Activated naive CD4-positive, alpha-beta T cell treated with anti-CD3 and anti-CD28 coated beads, Interleukin-2, amount 10 ng/mL, durations not matched to agents 7 days and 5 days (primary cell): ENCODE results near the gene FHIT.

Source experiments
- CTCF ChIA-PET: fragments of 350-600 bp; sonication (Branson Sonifier 250); formaldehyde crosslinking; loops from one replicate; lab custom pipeline; 2021; ENCODE audit warnings: antibody characterized with exemption; lab: Charles Lee
- DNase-seq: peaks from one replicate; pipeline ENCODE4 v3.0.0-alpha.2; 2020
- H3K27ac Mint-ChIP-seq: one replicate; pipeline ENCODE4 v1.8.0; 2021; ENCODE audit warnings: mild to moderate bottlenecking, moderate library complexity, mixed read lengths
- H3K27me3 Mint-ChIP-seq: one replicate; pipeline ENCODE4 v1.8.0; 2021; ENCODE audit warnings: mild to moderate bottlenecking, mixed read lengths
- H3K36me3 Mint-ChIP-seq: one replicate; pipeline ENCODE4 v1.8.0; 2021; ENCODE audit warnings: mixed read lengths
- H3K4me1 Mint-ChIP-seq: one replicate; pipeline ENCODE4 v1.8.0; 2021; ENCODE audit warnings: mixed read lengths
- H3K4me3 Mint-ChIP-seq: one replicate; pipeline ENCODE4 v1.8.0; 2021; ENCODE audit warnings: mild to moderate bottlenecking, moderate library complexity, mixed read lengths
- H3K9me3 Mint-ChIP-seq: one replicate; pipeline ENCODE4 v1.8.0; 2021; ENCODE audit warnings: mixed read lengths

FHIT gene

DNA sequence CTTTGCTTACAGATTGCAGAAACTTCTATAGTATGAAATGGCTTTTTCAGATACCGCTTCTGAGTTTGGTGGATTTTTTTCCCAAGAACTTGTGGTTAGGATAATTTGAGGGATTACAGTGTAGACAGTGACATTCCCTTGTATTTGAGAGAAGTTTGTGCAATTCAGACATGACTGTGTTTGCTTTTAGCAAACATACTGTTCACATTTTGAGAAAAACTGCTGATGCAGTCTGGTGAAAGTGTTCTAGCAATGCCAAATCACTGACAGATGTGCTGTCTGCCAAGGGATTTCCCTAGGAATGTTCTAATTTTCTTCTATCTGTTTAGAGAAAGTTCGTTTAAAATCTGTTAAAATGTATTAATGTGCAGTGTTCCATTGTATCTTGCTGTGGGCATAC, 652.6 kb downstream of the FHIT start:
- no peaks in the 10 kb centered on the region for H3K27me3 Mint-ChIP-seq
- H3K4me3 Mint-ChIP-seq = no peak overlapping the region
- CTCF ChIA-PET = no interaction called here
- no peak overlapping the region for H3K27ac Mint-ChIP-seq
- H3K4me1 Mint-ChIP-seq = peaks cover 2% of the 10 kb centered on the region
- no peaks in the 10 kb centered on the region for H3K9me3 Mint-ChIP-seq
- DNase-seq = no peak
- no peaks in the 10 kb centered on the region for H3K36me3 Mint-ChIP-seq

DNA sequence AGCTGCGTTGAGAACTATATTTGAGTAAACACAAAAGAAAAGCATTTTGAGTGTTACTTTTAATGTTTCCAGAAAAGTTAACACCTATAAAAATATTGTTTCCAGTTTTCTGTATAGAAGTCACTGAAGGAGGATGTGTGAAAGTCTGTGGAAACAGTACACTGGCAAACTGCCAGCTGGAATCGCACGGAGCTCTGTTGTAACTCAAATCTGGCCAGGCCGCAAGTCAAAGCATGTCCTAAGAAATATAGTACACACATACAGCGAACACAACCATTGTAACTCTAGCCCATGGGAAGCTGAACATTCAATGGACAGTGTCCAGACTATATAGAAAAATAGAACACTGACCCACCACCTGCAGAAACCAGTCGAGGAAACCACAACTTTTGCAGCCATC, 657.2 kb downstream of the FHIT start:
- H3K27ac Mint-ChIP-seq = no peak overlapping the region
- no peaks in the 10 kb centered on the region for H3K36me3 Mint-ChIP-seq
- no peaks in the 10 kb centered on the region for H3K4me1 Mint-ChIP-seq
- no peaks in the 10 kb centered on the region for H3K27me3 Mint-ChIP-seq
- no peak for DNase-seq
- CTCF ChIA-PET = no interaction called here
- no peak overlapping the region for H3K4me3 Mint-ChIP-seq
- H3K9me3 Mint-ChIP-seq = no peaks in the 10 kb centered on the region

GRCh38 chr3:60591267-60591666, 660.0 kb downstream of the FHIT start:
- Mint-ChIP-seq H3K4me1 (no peaks in the 10 kb centered on the region), H3K27me3 (no peaks in the 10 kb centered on the region), H3K27ac (no peak overlapping the region), H3K9me3 (peaks cover 3% of the 10 kb centered on the region), H3K4me3 (no peak overlapping the region), H3K36me3 (no peaks in the 10 kb centered on the region)
- no peak for DNase-seq
- CTCF ChIA-PET = no interaction called here

GRCh38 chr3:60588806-60589205, 662.4 kb downstream of the FHIT start:
- Mint-ChIP-seq H3K36me3 (no peaks in the 10 kb centered on the region), H3K4me3 (no peak overlapping the region), H3K27ac (no peak overlapping the region), H3K9me3 (peaks cover 3% of the 10 kb centered on the region), H3K27me3 (no peaks in the 10 kb centered on the region), H3K4me1 (no peaks in the 10 kb centered on the region)
- CTCF ChIA-PET = no interaction called here
- DNase-seq = no peak

GRCh38 chr3:60585918-60586317, 665.3 kb downstream of the FHIT start:
- Mint-ChIP-seq H3K27me3 (no peaks in the 10 kb centered on the region), H3K27ac (no peak overlapping the region), H3K9me3 (peaks cover 3% of the 10 kb centered on the region), H3K4me3 (no peak overlapping the region), H3K4me1 (no peaks in the 10 kb centered on the region), H3K36me3 (no peaks in the 10 kb centered on the region)
- no peak for DNase-seq
- CTCF ChIA-PET = no interaction called here

- CTCF ChIA-PET = interaction anchor here (1.1 kb wide), 1 partner anchor 33 kb away, joined by 3 read pairs; no protein-coding TSS in a partner anchor
- no peak overlapping the region for H3K27ac Mint-ChIP-seq
Observed at GRCh38 chr3:60584250-60584649, 667.0 kb downstream of the FHIT start.

DNA sequence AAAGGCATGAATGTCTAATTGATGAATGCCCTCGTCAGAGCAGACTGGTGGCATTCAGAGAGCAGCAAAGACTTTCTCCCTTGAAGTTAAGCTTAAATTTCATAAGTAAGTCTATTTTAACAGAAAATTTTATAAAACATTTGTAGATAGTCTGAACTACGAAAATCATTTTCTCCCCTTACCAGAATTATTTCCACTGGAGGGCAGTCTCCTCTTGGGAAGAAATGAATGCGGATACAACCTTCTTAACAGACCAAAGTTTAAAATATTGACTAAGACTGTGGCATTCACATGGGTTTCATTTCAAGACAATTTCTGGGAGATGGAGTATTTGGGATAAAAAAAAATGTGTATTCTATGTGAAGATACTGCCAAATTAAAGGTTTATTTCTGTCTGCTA, 669.0 kb downstream of the FHIT start:
- Mint-ChIP-seq H3K27ac (no peak overlapping the region), H3K9me3 (peaks cover 3% of the 10 kb centered on the region), H3K4me1 (no peaks in the 10 kb centered on the region), H3K4me3 (no peak overlapping the region), H3K27me3 (no peaks in the 10 kb centered on the region), H3K36me3 (no peaks in the 10 kb centered on the region)
- CTCF ChIA-PET = no interaction called here
- no peak for DNase-seq

More at GRCh38 chr3:60584250-60584649, 667.0 kb downstream of the FHIT start:
- DNase-seq = no peak
- Mint-ChIP-seq H3K27me3 (no peaks in the 10 kb centered on the region), H3K4me3 (no peak overlapping the region), H3K4me1 (no peaks in the 10 kb centered on the region), H3K36me3 (no peaks in the 10 kb centered on the region), H3K9me3 (peaks cover 3% of the 10 kb centered on the region)

DNA sequence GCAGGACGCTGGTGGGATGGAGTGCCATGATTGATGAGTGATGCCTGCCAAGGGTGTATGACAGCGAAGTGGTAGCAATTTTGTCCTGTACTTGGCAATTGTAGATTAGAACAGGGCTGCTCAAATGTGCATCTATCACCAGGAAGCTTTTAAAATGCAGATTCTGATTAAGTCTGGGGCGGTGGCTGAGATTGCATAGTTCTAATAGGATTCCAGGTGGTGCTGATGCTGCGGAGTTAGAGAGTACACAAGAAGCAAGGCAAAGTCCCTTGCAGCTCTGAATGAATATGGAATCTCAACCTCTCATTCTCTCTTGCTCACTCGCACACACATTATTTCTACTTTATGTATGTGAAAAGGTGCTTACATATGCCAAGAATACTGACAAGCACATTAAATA, 670.4 kb downstream of the FHIT start:
- DNase-seq = no peak
- Mint-ChIP-seq H3K4me3 (no peak overlapping the region), H3K27ac (no peak overlapping the region), H3K27me3 (no peaks in the 10 kb centered on the region), H3K36me3 (no peaks in the 10 kb centered on the region), H3K4me1 (no peaks in the 10 kb centered on the region), H3K9me3 (no peaks in the 10 kb centered on the region)
- CTCF ChIA-PET = no interaction called here

DNA sequence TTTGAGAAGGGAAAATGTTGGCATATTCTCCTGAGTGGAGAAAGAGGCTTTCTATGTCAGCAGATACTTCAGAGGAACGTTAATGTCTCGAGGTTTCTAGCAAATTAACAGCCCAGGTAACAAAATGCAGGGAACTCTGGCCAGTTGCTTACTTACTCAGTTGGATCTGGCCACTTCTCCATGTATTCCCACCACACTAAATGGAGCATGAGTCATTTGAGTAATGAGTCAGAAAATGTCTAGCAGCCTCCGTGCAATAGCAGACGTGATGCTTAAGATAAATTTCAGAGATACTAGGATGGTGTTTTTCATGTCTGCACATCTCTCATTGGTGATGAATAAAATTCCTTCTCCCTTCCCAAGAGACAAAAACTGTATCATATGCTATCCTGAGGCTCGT, 671.5 kb downstream of the FHIT start:
- Mint-ChIP-seq H3K4me3 (no peak overlapping the region), H3K27me3 (no peaks in the 10 kb centered on the region)
- CTCF ChIA-PET = no interaction called here

DNA sequence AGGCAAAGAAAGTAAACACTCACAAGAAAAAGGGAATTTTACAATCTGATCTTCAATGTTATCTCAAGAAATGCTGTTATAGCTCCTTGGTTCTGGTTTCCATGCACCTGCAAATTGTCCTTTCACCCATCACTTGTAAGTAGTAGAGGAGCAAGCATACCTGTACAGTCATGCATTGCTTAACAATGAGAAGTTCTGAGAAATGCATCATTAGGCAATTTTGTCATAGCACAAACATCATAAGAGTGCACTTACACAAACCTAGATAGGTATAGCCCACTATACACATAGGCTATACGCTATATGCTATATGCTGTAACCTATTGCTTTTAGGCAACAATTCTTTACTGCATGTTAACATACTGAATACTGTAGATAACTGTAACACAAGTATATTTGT, 672.3 kb downstream of the FHIT start:
- Mint-ChIP-seq H3K27ac (no peak overlapping the region), H3K36me3 (no peaks in the 10 kb centered on the region), H3K4me1 (no peaks in the 10 kb centered on the region), H3K4me3 (no peak overlapping the region), H3K27me3 (no peaks in the 10 kb centered on the region), H3K9me3 (no peaks in the 10 kb centered on the region)
- CTCF ChIA-PET = no interaction called here
- no peak for DNase-seq

More for the DNA sequence above, 671.5 kb downstream of the FHIT start:
- Mint-ChIP-seq H3K27ac (no peak overlapping the region), H3K36me3 (no peaks in the 10 kb centered on the region), H3K4me1 (no peaks in the 10 kb centered on the region), H3K9me3 (no peaks in the 10 kb centered on the region)
- no peak for DNase-seq

DNA sequence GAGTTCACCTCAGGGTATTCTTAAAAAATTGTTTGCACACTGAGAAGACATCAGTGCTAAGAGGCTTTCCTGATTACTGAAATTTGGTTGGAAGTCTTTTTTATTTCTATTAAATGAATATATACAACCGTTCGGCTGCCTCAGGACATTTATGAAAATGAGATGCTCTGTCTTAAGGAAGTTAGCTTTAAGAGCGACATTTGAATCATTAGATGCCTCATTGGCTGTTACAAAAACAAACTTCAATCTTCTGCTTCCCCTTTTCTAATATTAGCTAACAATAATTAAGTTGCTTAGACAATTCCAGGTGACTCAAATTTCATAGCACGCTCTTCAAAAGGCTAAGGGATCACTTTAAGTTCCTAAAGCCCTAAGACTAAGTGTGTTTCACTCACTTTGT, 673.7 kb downstream of the FHIT start:
- Mint-ChIP-seq H3K27ac (no peak overlapping the region), H3K27me3 (no peaks in the 10 kb centered on the region), H3K36me3 (no peaks in the 10 kb centered on the region), H3K9me3 (no peaks in the 10 kb centered on the region), H3K4me1 (no peaks in the 10 kb centered on the region), H3K4me3 (no peak overlapping the region)
- DNase-seq = no peak
- CTCF ChIA-PET = interaction anchor here (0.7 kb wide), 1 partner anchor 51 kb away, joined by 3 read pairs; no protein-coding TSS in a partner anchor

DNA sequence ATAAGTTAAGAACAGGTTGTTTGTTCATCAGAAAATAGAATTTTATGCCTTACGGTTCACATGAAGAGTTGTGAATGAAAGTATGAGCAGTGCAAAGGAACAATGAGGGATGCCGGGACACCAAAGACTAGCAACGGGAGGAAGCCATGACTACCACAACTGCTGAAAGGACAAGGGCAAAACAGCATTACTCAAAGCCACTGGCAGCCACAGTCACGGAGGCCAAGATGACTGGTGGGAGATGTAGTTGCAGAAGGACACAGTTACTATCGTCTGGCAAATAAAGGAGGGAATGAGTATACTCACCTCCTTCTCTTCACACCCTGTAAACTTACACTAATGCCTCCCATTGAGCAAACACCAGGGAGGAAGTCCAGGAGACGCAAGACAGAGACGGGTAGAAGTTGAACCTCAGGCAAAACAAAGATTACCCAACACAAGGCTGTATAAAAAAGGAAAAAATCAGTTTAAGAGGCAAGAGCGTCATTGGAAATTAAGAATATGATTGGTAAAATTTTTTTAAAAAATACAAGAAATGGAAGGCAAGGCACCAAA, 675.5 kb downstream of the FHIT start:
- H3K4me1 Mint-ChIP-seq = no peaks in the 10 kb centered on the region
- no peaks in the 10 kb centered on the region for H3K9me3 Mint-ChIP-seq
- CTCF ChIA-PET = no interaction called here
- no peak overlapping the region for H3K27ac Mint-ChIP-seq
- no peak for DNase-seq
- no peak overlapping the region for H3K4me3 Mint-ChIP-seq
- H3K27me3 Mint-ChIP-seq = no peaks in the 10 kb centered on the region
- no peaks in the 10 kb centered on the region for H3K36me3 Mint-ChIP-seq

GRCh38 chr3:60574046-60574769, 677.0 kb downstream of the FHIT start:
- H3K36me3 Mint-ChIP-seq = no peaks in the 10 kb centered on the region
- no peaks in the 10 kb centered on the region for H3K4me1 Mint-ChIP-seq
- no peak overlapping the region for H3K27ac Mint-ChIP-seq
- H3K27me3 Mint-ChIP-seq = no peaks in the 10 kb centered on the region
- no peaks in the 10 kb centered on the region for H3K9me3 Mint-ChIP-seq
- DNase-seq = no peak
- H3K4me3 Mint-ChIP-seq = no peak overlapping the region
- CTCF ChIA-PET = no interaction called here

GRCh38 chr3:60573494-60573893, 677.8 kb downstream of the FHIT start:
- Mint-ChIP-seq H3K4me1 (no peaks in the 10 kb centered on the region), H3K36me3 (no peaks in the 10 kb centered on the region)
- CTCF ChIA-PET = interaction anchor here (0.7 kb wide), 1 partner anchor 24 kb away, joined by 3 read pairs; no protein-coding TSS in a partner anchor

DNA sequence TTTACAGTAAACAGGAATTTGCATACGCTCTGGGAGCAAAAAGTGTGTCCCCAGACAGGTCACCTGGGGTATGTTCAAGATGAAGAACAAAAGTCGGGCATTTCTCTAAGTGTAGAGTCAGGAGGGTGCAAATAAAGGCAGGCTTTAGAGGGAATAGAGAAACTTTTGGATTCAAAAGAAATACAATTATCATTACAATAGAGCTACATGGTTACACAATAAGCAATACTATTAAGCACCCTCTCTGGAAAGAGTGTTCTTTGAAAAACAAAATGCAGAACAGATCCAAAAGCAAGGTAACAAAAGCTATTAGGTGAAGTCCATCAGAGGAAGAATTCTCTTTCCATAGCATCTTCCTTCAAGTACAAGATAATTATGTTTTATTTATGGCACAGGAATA, 679.7 kb downstream of the FHIT start:
- H3K9me3 Mint-ChIP-seq = peaks cover 1% of the 10 kb centered on the region
- H3K27me3 Mint-ChIP-seq = no peaks in the 10 kb centered on the region
- no peak overlapping the region for H3K4me3 Mint-ChIP-seq
- H3K27ac Mint-ChIP-seq = no peak overlapping the region
- CTCF ChIA-PET = no interaction called here
- H3K4me1 Mint-ChIP-seq = no peaks in the 10 kb centered on the region
- H3K36me3 Mint-ChIP-seq = no peaks in the 10 kb centered on the region
- no peak for DNase-seq

More at GRCh38 chr3:60573494-60573893, 677.8 kb downstream of the FHIT start:
- Mint-ChIP-seq H3K4me3 (no peak overlapping the region), H3K9me3 (no peaks in the 10 kb centered on the region), H3K27ac (no peak overlapping the region), H3K27me3 (no peaks in the 10 kb centered on the region)
- DNase-seq = no peak
